Stimulated activated CD4-positive, alpha-beta T cell treated with anti-CD3 and anti-CD28 coated beads, Interleukin-1b, Interleukin-23, amount 100 ng/mL, for 4 hours (primary cell): ENCODE measurements around the gene EEF1A2.

ENCODE experiments used
- DNase-seq, 2 donors: peaks; one replicate each; pipeline ENCODE4 v3.0.0-alpha.2; 2020; ENCODE audit warnings: low read depth in 2 of 2

Gene EEF1A2

GRCh38 chr20:63452341-63452740 is 46.5 kb downstream of the EEF1A2 start:
- DNase-seq: no peak

- DNase-seq: no peak
Measured at GRCh38 chr20:63451821-63452220, 47.1 kb downstream of the EEF1A2 start.

GRCh38 chr20:63449796-63450730 is 48.8 kb downstream of the EEF1A2 start:
- no peak for DNase-seq

GRCh38 chr20:63449025-63449424 is 49.9 kb downstream of the EEF1A2 start:
- no peak for DNase-seq

GRCh38 chr20:63448031-63448430 is 50.9 kb downstream of the EEF1A2 start:
- no peak for DNase-seq

- no peak for DNase-seq
Measured at GRCh38 chr20:63447320-63447719, 51.6 kb downstream of the EEF1A2 start.

GRCh38 chr20:63446216-63447024 is 52.5 kb downstream of the EEF1A2 start:
- no peak for DNase-seq

- DNase-seq: no peak
Measured at GRCh38 chr20:63445075-63445734, 53.7 kb downstream of the EEF1A2 start.

- no peak for DNase-seq
Measured at GRCh38 chr20:63444548-63444947, 54.3 kb downstream of the EEF1A2 start.

- no peak for DNase-seq
Measured at GRCh38 chr20:63443606-63444395, 55.1 kb downstream of the EEF1A2 start.

GRCh38 chr20:63442100-63442493 is 56.8 kb downstream of the EEF1A2 start:
- DNase-seq: peak; percentile 46 to 53

- no peak for DNase-seq
Measured at GRCh38 chr20:63441136-63442099, 57.5 kb downstream of the EEF1A2 start.

- DNase-seq: no peak
Measured at GRCh38 chr20:63440366-63440955, 58.4 kb downstream of the EEF1A2 start.

- no peak for DNase-seq
Measured at GRCh38 chr20:63439866-63440265, 59.0 kb downstream of the EEF1A2 start.

- DNase-seq: no peak
Measured at GRCh38 chr20:63438121-63438520, 60.8 kb downstream of the EEF1A2 start.
